ENCODE data around the gene ERCC6. TPM values are rescaled to one million over a fixed set of nuclear protein-coding genes. Genes with fewer than 3 reads are reported as not detected.

Gene ERCC6
- total and polyA plus RNA-seq, 2 donors (not counting 3 experiments of a cell fraction or from before 2014, with no cell fraction given): 15.3 to 39.6 TPM

GRCh38 chr10:49532461-49532860 lies 6.5 kb downstream of the ERCC6 start:
- H4K20me1 ChIP-seq (replicated peaks; ENCODE audit: control insufficient read depth, extremely low read depth, insufficient read depth, low read length): no peaks in the 10 kb centered on the region
- peaks cover 36% of the 10 kb centered on the region for H3K4me1 ChIP-seq (ENCODE audit: control insufficient read depth, extremely low read depth, insufficient read depth, low read length)
- H3K9me1 ChIP-seq (replicated peaks; ENCODE audit: control insufficient read depth, extremely low read depth, insufficient read depth, low read length): no peaks in the 10 kb centered on the region
- no peaks in the 10 kb centered on the region for H3K9me3 ChIP-seq (replicated peaks; ENCODE audit: control insufficient read depth, insufficient read depth, low read length)
- dilution Hi-C loops (cut with MboI; ENCODE audit: extremely low pct_ligation_motif_present, low sequenced_read_pairs): no loop called here
- no peak for TF ChIP-seq MAX (IDR thresholded peaks at IDR 0.05; ENCODE audit: insufficient read depth, insufficient read length)
- no peak for TF ChIP-seq CTCF (IDR thresholded peaks at IDR 0.05; ENCODE audit: extremely low read depth in 1 of 2, insufficient read depth in 1 of 2, low read depth in 1 of 2, low read length in 2 of 2)
- no peak for TF ChIP-seq MYC (IDR thresholded peaks at IDR 0.05; ENCODE audit: low read depth, low read length)
- TF ChIP-seq GATA2 (IDR thresholded peaks at IDR 0.05; ENCODE audit: insufficient read depth, insufficient read length, low read depth, low read length): no peak
- TF ChIP-seq FOS (IDR thresholded peaks at IDR 0.05; ENCODE audit: borderline replicate concordance, insufficient read depth, low read length): no peak
- TF ChIP-seq EZH2 (IDR thresholded peaks at IDR 0.05; ENCODE audit: borderline replicate concordance, low read depth, low read length, severe bottlenecking): no peak
- TF ChIP-seq JUN (IDR thresholded peaks at IDR 0.05; ENCODE audit: borderline replicate concordance, insufficient read depth, insufficient read length, low read depth): no peak
- no peak for TF ChIP-seq POLR2A (IDR thresholded peaks at IDR 0.05; ENCODE audit: low read depth, low read length)
- TF ChIP-seq POLR2AphosphoS5 (IDR thresholded peaks at IDR 0.05; ENCODE audit: insufficient read depth, low read depth, low read length): no peak
- intact Hi-C loops (cut with micrococcal nuclease): loop anchor here (10.0 kb wide), 2 partner anchors 348 to 1168 kb away; partner anchors contain the start of gene TMEM273
- BruUV-seq (replicated peaks): no TSS peak
- no peak overlapping the region for H2AFZ ChIP-seq (ENCODE audit: low read depth, low read length)
- ChIA-PET POLR2A (no interaction called here), CTCF (interaction anchor here (1.1 to 2.4 kb wide), 3 partner anchors 13 to 125 kb away, joined by 4 to 8 read pairs (median 4); no protein-coding TSS in a partner anchor)
- DNase-seq (ENCODE audit: low read depth, low spot score) (no peak), FAIRE-seq (no peak)
- H3K27me3 ChIP-seq (ENCODE audit: control insufficient read depth in 2 of 2, insufficient read depth in 2 of 2, low read length in 2 of 2): no peaks in the 10 kb centered on the region
- peaks cover 19 to 34% of the 10 kb centered on the region in 2 experiments for H3K36me3 ChIP-seq (ENCODE audit: control insufficient read depth in 2 of 2, extremely low read depth in 1 of 2, insufficient read depth in 2 of 2, low read length in 2 of 2)
- no peak overlapping the region for H3K4me3 ChIP-seq (replicated peaks in 1 of 3; ENCODE audit: insufficient read depth in 1 of 3, low read depth in 1 of 3, low read length in 3 of 3)
- H3K9ac ChIP-seq (replicated peaks; ENCODE audit: extremely low read depth, insufficient read depth, low read length): no peak overlapping the region
- H3K79me2 ChIP-seq (ENCODE audit: control insufficient read depth, insufficient read depth, low read length): peaks cover 81% of the 10 kb centered on the region
- no peak overlapping the region for H3K4me2 ChIP-seq (ENCODE audit: insufficient read depth, low read length)
- H3K27ac ChIP-seq (ENCODE audit: insufficient read depth, low read depth, low read length): no peak overlapping the region
